Endothelial cell (in vitro differentiated cells): ENCODE results near the gene ZNF750. TPM values are rescaled to one million over a fixed set of nuclear protein-coding genes. Genes with fewer than 3 reads are reported as not detected.

Experiments
- DNase-seq: peaks from one replicate; pipeline ENCODE4 v3.0.0; 2021; ENCODE audit warnings: low spot score
- H3K27ac Mint-ChIP-seq: one replicate; pipeline ENCODE4 v1.8.0; 2021; ENCODE audit warnings: mixed read lengths, inconsistent platforms; ENCODE audit not compliant: unreplicated experiment
- H3K27me3 Mint-ChIP-seq: one replicate; pipeline ENCODE4 v1.8.0; 2021; ENCODE audit warnings: mild to moderate bottlenecking, moderate library complexity, mixed read lengths, inconsistent platforms; ENCODE audit not compliant: unreplicated experiment
- H3K36me3 Mint-ChIP-seq: one replicate; pipeline ENCODE4 v1.8.0; 2021; ENCODE audit warnings: mild to moderate bottlenecking, low read depth, mixed read lengths, inconsistent platforms; ENCODE audit not compliant: unreplicated experiment
- H3K4me1 Mint-ChIP-seq: one replicate; pipeline ENCODE4 v1.8.0; 2021; ENCODE audit warnings: mild to moderate bottlenecking, mixed read lengths, inconsistent platforms; ENCODE audit not compliant: unreplicated experiment
- H3K4me3 Mint-ChIP-seq: one replicate; pipeline ENCODE4 v1.8.0; 2021; ENCODE audit warnings: mild to moderate bottlenecking, mixed read lengths, inconsistent platforms; ENCODE audit not compliant: unreplicated experiment
- H3K9me3 Mint-ChIP-seq: one replicate; pipeline ENCODE4 v1.8.0; 2021; ENCODE audit warnings: mixed read lengths, inconsistent platforms; ENCODE audit not compliant: unreplicated experiment
- CTCF ChIP-seq: fragments of 200-600 bp; sonication (generic); IDR thresholded peaks from one replicate; pipeline ENCODE4 v1.5.0; 2021; ENCODE audit warnings: antibody characterized with exemption; ENCODE audit not compliant: unreplicated experiment
- total RNA-seq: library from RNA; stranded (reverse); fragmentation: NEBNext Ultra II Directional; extraction: Animal tissue kit (Norgen Biotek cat#: 25700); gene quantifications from one replicate; pipeline ENCODE4 v1.2.1, GENCODE V29; 2021; ENCODE audit not compliant: unreplicated experiment

Gene ZNF750
- total RNA-seq, 1 donor from 2014 or later: 0.31 TPM

DNA sequence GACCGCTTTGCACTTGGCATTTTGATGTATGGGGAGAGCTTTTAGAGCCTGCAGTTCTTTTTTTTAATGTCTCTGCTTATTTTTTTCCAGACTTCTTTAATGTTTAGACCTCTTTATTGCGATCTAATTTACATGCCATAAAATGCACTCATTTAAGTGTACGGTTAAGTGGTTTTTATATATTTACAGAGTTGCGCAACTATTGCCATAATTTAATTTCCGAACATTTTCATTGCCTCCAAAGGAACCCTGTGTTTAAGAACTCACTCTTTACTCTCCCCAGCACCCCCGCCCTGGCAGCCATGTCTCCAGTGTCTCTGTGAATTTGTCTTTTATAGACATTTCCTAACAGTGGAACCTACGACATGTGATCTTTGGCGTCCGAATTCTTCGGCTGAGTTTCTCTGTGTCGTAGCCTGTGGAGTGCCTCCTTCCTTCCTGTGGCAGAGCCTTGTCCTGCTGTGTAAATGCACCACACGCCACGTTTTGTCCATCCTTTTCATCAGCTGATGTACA lies 24.0 kb downstream of the ZNF750 start:
- Mint-ChIP-seq H3K27ac (peak overlapping the region; percentile 93), H3K36me3 (peaks cover 20% of the 10 kb centered on the region), H3K4me1 (peaks cover 41% of the 10 kb centered on the region), H3K9me3 (no peaks in the 10 kb centered on the region), H3K27me3 (no peaks in the 10 kb centered on the region), H3K4me3 (peak overlapping the region; percentile 88)
- no peak for TF ChIP-seq CTCF
- no peak for DNase-seq

GRCh38 chr17:82815354-82815753 lies 24.5 kb downstream of the ZNF750 start:
- Mint-ChIP-seq H3K4me3 (peak overlapping the region; percentile 88), H3K27ac (peak overlapping the region; percentile 93), H3K4me1 (peaks cover 41% of the 10 kb centered on the region), H3K27me3 (no peaks in the 10 kb centered on the region), H3K36me3 (peaks cover 18% of the 10 kb centered on the region), H3K9me3 (no peaks in the 10 kb centered on the region)
- TF ChIP-seq CTCF: no peak
- no peak for DNase-seq

GRCh38 chr17:82814834-82815233 lies 25.0 kb downstream of the ZNF750 start:
- Mint-ChIP-seq H3K36me3 (peaks cover 17% of the 10 kb centered on the region), H3K27me3 (no peaks in the 10 kb centered on the region), H3K9me3 (no peaks in the 10 kb centered on the region), H3K4me3 (peak overlapping the region; percentile 88), H3K27ac (peak overlapping the region; percentile 93), H3K4me1 (peaks cover 41% of the 10 kb centered on the region)
- no peak for DNase-seq
- TF ChIP-seq CTCF: no peak

DNA sequence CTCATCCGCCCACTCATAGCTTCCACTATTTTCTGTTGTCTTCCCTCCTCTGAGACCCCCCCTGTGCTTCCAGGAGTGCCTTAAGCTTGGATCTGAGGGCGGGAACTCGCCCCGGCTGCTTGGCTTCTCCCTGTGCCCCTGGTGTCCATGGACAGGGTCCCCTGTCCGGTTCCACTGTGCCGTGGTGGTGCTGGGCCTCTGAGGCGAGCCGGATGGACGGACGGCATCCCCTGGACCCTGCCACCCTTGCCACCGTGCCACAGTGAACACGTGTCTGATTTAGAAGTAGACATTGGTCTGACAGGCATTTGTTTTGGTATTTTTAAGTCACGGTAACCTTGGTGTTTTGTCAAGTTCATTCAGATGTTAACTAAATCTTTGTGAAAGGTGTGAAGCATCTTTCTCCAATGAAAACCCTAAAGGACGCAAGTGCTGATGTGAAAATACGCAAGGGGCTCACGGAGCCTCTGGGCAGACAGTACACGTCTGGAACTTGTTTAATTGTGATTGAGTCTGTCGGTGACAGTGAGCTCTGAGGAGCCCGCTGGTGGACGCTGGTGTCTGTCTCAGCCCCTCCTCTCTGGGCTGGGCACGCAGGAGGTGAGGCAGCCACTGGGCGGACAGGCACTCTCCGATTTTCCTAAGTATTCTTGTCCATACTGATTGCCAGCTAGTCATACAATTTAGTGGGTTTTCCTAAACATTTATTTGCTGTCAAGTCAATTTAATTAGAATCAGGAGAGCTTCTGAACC lies 26.3 kb downstream of the ZNF750 start:
- TF ChIP-seq CTCF: no peak
- Mint-ChIP-seq H3K4me1 (peaks cover 34% of the 10 kb centered on the region), H3K36me3 (peaks cover 21% of the 10 kb centered on the region), H3K9me3 (no peaks in the 10 kb centered on the region), H3K27me3 (no peaks in the 10 kb centered on the region), H3K27ac (peak overlapping the region; percentile 93), H3K4me3 (no peak overlapping the region)
- DNase-seq: no peak

- H3K36me3 Mint-ChIP-seq: peaks cover 18% of the 10 kb centered on the region
- TF ChIP-seq CTCF: no peak
- H3K27me3 Mint-ChIP-seq: no peaks in the 10 kb centered on the region
These were observed 27.2 kb downstream of the ZNF750 start for GRCh38 chr17:82812601-82813000.

More at GRCh38 chr17:82812601-82813000, 27.2 kb downstream of the ZNF750 start:
- peaks cover 34% of the 10 kb centered on the region for H3K4me1 Mint-ChIP-seq
- no peaks in the 10 kb centered on the region for H3K9me3 Mint-ChIP-seq
- H3K4me3 Mint-ChIP-seq: no peak overlapping the region
- DNase-seq: no peak
- H3K27ac Mint-ChIP-seq: no peak overlapping the region
